GM21447 (cell line): ENCODE results near the gene SLC25A21.
"Not testable (repeated sequence)": the region's sequence is repeated elsewhere in the genome, so short reads cannot be mapped to it uniquely, and the experiment has no call there.

Source experiments
- ATAC-seq: cut with Tn5 transposase; IDR thresholded peaks from one replicate; pipeline ENCODE4 v1.9.1; 2021; ENCODE audit not compliant: unreplicated experiment

Gene SLC25A21

DNA sequence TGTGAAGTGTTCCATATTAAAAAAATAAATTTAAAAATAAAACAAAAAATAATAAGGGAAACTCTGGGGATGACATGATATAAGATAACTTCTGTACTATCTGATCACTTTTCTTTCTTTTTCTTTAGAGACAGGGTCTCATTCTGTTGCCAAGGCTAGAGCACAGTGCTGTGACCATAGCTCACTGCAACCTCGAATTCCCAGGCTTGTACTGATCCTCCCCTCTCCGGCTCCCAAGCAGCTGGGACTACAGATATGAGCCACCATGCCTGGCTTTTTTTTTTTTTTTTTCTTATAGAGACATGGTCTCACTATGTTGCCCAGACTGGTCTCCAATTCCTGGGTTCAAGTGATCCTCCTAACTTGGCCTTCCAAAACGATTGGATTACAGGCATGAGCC, 14.9 kb upstream of the SLC25A21 start:
- no peak for ATAC-seq

- no peak for ATAC-seq
Observed at GRCh38 chr14:37186865-37187264, 14.5 kb upstream of the SLC25A21 start.

DNA sequence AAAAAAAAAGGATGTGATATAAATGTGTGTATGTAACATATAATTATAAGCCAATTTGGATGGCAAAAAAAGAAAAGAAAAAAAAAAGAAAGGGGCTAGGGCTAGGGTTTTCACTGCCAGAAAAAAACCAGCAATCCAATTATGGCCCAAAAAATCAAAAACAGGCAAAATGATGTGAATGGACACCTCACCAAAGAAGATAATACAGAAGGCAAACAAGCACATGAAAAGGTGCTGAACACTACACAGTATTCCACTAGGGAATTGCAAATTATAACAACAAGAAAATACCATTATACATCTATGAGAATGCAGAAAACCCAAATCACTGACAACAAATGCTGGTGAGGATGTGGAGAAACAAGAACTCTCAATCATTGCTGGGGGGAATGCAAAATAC, 13.3 kb upstream of the SLC25A21 start:
- ATAC-seq, result no peak

- not testable (repeated sequence) for ATAC-seq
Observed at GRCh38 chr14:37184520-37184919, 12.1 kb upstream of the SLC25A21 start.

GRCh38 chr14:37181441-37181840, 9.0 kb upstream of the SLC25A21 start:
- no peak for ATAC-seq

- ATAC-seq, result not testable (repeated sequence)
Observed at GRCh38 chr14:37180886-37181285, 8.5 kb upstream of the SLC25A21 start.

- no peak for ATAC-seq
Observed at GRCh38 chr14:37179896-37180502, 7.6 kb upstream of the SLC25A21 start.

GRCh38 chr14:37172936-37173614, 669 bp upstream of the SLC25A21 start:
- ATAC-seq, result no peak

DNA sequence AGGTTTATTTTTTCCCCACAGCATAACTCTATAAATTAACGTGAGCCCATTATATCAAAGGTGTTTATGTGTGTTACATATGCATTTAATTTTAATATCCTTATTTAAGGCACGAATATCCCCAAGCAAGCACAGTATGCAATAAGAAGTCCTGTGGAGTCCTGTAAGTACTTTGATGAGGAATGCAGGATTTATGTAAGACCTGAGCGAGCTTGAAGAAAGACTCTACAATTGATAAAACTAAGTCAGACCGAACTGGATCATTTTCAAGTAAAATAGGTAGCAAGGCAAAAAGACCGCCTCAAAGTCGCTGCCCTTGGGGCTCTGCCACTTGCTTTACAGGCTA, 755 bp downstream of the SLC25A21 start:
- no peak for ATAC-seq

- no peak for ATAC-seq
Observed at GRCh38 chr14:37170993-37171392, 1.4 kb downstream of the SLC25A21 start.

DNA sequence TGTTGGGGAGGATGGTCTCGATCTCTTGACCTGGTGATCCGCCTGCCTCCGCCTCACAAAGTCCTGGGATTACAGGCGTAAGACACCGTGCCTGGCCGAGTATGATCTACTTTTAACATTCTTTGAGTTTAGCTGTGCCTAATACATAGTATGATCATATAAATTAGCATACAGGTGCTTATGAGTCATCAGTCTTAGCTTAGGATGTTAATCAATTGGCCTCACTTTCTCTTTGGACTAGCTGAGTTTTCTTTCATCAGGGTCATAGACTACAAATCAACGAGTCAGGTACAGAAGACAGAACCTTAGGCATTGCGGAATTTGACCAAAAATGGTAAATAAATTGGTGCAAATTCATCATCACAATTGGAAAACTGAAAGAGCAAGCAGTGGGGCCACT, 2.2 kb downstream of the SLC25A21 start:
- ATAC-seq, result no peak

GRCh38 chr14:37168721-37169120, 3.7 kb downstream of the SLC25A21 start:
- no peak for ATAC-seq

- ATAC-seq, result no peak
Observed at GRCh38 chr14:37167151-37168047, 5.0 kb downstream of the SLC25A21 start.

DNA sequence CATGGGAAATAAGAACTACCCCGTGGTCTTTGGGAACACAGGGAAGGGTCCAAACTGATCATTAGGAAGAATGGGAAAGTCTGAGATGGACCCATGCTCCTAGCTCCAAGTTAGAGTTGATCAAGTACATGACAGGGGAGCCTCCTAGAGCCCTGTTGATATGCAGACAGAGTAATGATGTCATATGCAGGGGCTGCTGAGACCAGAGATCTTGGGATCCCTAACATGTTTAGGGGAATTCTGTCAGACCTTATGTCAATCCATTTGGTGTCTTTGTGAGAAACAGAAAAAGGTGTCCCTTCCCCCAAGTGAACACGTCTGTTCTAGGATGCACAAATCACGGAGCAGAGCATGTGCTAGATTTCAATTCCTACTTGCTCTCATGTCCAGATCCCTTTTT, 6.6 kb downstream of the SLC25A21 start:
- ATAC-seq, result no peak

- ATAC-seq, result not testable (repeated sequence)
Observed at GRCh38 chr14:37162307-37162706, 10.1 kb downstream of the SLC25A21 start.

GRCh38 chr14:37157987-37158386, 14.4 kb downstream of the SLC25A21 start:
- ATAC-seq, result no peak

DNA sequence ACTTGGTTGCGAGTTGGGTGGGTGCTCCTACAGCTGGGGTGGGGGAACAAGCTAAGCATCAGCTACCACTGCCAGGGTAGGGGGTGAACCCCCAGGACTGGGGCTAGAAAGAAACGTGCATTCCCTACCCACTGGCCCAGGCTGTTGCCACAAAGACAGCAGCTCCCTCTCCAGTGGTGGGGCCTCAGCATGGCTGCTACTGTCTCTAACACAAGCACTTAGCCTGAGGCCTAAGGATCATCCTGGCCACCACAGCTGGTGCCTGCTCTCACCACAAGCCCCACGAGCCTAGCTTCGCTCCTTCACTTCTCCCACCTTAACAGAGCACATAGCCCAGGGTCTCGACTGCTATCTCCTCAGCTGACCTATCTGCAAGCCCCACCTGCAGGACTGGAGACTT, 18.9 kb downstream of the SLC25A21 start:
- ATAC-seq, result no peak

GRCh38 chr14:37153005-37153404, 19.4 kb downstream of the SLC25A21 start:
- ATAC-seq, result no peak

DNA sequence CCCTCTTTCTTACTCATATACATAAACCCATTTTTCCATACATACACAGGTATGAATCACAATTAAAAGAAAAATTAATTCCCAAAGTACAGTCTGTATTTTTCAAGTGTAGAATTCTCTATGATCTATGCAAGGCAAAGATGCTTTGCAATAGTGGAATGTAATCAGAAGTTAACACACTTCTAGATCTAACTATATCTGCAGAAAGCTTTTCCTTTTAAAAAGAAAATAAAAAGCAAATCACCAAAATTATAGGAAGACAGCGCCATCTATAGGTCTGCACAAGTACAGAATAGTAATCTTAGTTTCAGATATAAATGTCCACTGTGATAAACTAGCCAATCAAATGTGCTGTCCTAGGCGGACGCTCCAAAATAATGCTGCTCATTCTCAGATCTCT, 22.0 kb downstream of the SLC25A21 start:
- ATAC-seq, result no peak

- ATAC-seq, result no peak
Observed at GRCh38 chr14:37147310-37147880, 25.0 kb downstream of the SLC25A21 start.

GRCh38 chr14:37146438-37146837, 26.0 kb downstream of the SLC25A21 start:
- ATAC-seq, result not testable (repeated sequence)

GRCh38 chr14:37145395-37145794, 27.0 kb downstream of the SLC25A21 start:
- no peak for ATAC-seq
